Parathyroid adenoma (tissue), 2 donors: ENCODE measurements around the gene TMEM131L.

Experiments
- H2AFZ ChIP-seq: fragments of 300-600 bp; sonication (generic); one replicate; pipeline ENCODE4 v1.7.0; 2017; ENCODE audit warnings: antibody characterized with exemption, mild to moderate bottlenecking
- H3K27ac ChIP-seq: fragments of 300-600 bp; sonication (generic); one replicate; pipeline ENCODE4 v1.7.0; 2017
- H3K27me3 ChIP-seq: fragments of 300-600 bp; sonication (generic); one replicate; pipeline ENCODE4 v1.7.0; 2017; ENCODE audit warnings: low read length; ENCODE audit not compliant: control insufficient read depth, insufficient read depth
- H3K36me3 ChIP-seq: fragments of 300-600 bp; sonication (generic); one replicate; pipeline ENCODE4 v1.7.0; 2017; ENCODE audit warnings: low read length; ENCODE audit not compliant: control insufficient read depth, insufficient read depth
- H3K4me1 ChIP-seq: fragments of 300-600 bp; sonication (generic); one replicate; pipeline ENCODE4 v1.7.0; 2017; ENCODE audit warnings: control low read depth
- H3K4me2 ChIP-seq: fragments of 300-600 bp; sonication (generic); one replicate; pipeline ENCODE4 v1.7.0; 2017; ENCODE audit warnings: low read length
- H3K4me3 ChIP-seq: fragments of 300-600 bp; sonication (generic); one replicate; pipeline ENCODE4 v1.7.0; 2017; ENCODE audit warnings: low read depth, low read length
- H3K79me2 ChIP-seq: fragments of 300-600 bp; sonication (generic); one replicate; pipeline ENCODE4 v1.7.0; 2017; ENCODE audit warnings: control low read depth
- H3K9ac ChIP-seq: fragments of 300-600 bp; sonication (generic); one replicate; pipeline ENCODE4 v1.7.0; 2017; ENCODE audit warnings: mild to moderate bottlenecking
- H3K9me3 ChIP-seq: fragments of 300-600 bp; sonication (generic); one replicate; pipeline ENCODE4 v1.7.0; 2017; ENCODE audit warnings: low read length; ENCODE audit not compliant: control insufficient read depth
- CTCF ChIP-seq: fragments of 300-600 bp; sonication (generic); IDR thresholded peaks from one replicate; pipeline ENCODE4 v1.7.0; 2017; ENCODE audit warnings: antibody characterized with exemption, mild to moderate bottlenecking
- donor health status: primary hyperparathyroidism.

The TMEM131L gene

DNA sequence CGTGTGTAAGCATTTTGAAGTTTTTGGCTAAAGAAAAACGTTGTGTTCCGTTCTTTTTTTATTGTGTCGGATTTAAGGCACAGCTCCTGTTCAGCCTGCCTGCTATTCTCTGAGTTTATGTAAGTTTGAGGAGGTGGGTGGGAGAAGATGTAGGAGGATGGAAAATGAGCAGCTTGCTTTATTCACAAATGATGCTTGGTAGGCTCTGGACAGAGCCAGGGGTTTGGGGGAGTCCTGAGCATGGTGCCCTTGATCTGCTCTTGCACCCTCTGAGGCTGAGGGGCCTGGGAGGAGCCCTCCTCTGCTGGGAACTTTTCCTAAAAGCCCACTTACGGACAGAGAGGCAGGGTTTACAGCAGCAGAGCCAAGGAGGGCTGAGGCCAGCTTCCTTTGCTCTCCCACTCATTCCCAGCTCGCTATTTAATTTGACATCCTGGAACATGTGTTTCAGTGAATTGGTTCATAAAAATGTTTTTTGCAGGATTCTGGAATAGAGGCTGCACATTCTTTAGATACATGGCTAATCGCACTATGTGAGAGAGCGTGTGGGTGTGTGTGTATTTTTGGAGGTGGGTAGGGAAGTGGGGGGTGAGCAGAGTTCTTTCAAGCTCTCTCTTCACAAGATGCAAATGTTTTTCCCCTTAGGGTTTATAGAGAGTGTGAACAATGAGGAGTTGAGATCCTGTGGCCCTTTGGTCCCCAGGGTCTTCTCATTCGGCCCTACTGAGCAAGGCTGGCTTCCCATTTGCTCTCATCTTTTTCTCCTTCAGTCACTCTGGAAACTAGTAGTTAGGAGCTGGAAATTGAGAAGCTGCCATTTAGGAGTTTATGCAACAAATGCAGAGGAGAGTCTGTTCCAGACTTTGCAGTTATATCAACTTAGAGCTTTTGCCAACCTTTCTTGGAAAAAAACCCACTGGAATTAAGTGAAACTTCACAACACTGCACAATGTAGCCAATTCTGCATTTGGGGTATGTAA, 32.1 kb downstream of the TMEM131L start:
- H3K36me3 ChIP-seq, result no peaks in the 10 kb centered on the region
- no peaks in the 10 kb centered on the region for H3K9me3 ChIP-seq
- H3K4me3 ChIP-seq, result no peak overlapping the region
- H3K27ac ChIP-seq, result no peak overlapping the region
- no peak overlapping the region for H3K4me2 ChIP-seq
- H3K4me1 ChIP-seq, result no peaks in the 10 kb centered on the region
- H3K79me2 ChIP-seq, result no peaks in the 10 kb centered on the region
- no peak overlapping the region for H3K9ac ChIP-seq
- TF ChIP-seq CTCF, result no peak
- H2AFZ ChIP-seq, result no peak overlapping the region
- H3K27me3 ChIP-seq, result no peaks in the 10 kb centered on the region

GRCh38 chr4:153499005-153499404, 32.8 kb downstream of the TMEM131L start:
- no peaks in the 10 kb centered on the region for H3K4me1 ChIP-seq
- no peaks in the 10 kb centered on the region for H3K79me2 ChIP-seq
- H2AFZ ChIP-seq, result no peak overlapping the region
- H3K9ac ChIP-seq, result no peak overlapping the region
- no peaks in the 10 kb centered on the region for H3K36me3 ChIP-seq
- H3K27ac ChIP-seq, result no peak overlapping the region
- no peaks in the 10 kb centered on the region for H3K27me3 ChIP-seq
- H3K4me2 ChIP-seq, result no peak overlapping the region
- no peaks in the 10 kb centered on the region for H3K9me3 ChIP-seq
- H3K4me3 ChIP-seq, result no peak overlapping the region
- TF ChIP-seq CTCF, result no peak

- Histone ChIP-seq H3K36me3 (no peaks in the 10 kb centered on the region), H2AFZ (no peak overlapping the region), H3K4me1 (no peaks in the 10 kb centered on the region), H3K4me3 (no peak overlapping the region), H3K4me2 (no peak overlapping the region), H3K9me3 (no peaks in the 10 kb centered on the region), H3K27me3 (no peaks in the 10 kb centered on the region), H3K9ac (no peak overlapping the region), H3K27ac (no peak overlapping the region), H3K79me2 (no peaks in the 10 kb centered on the region)
- no peak for TF ChIP-seq CTCF
Observed at GRCh38 chr4:153501578-153501977, 35.4 kb downstream of the TMEM131L start.

GRCh38 chr4:153502584-153502983, 36.4 kb downstream of the TMEM131L start:
- no peaks in the 10 kb centered on the region for H3K36me3 ChIP-seq
- H3K4me3 ChIP-seq, result no peak overlapping the region
- no peak overlapping the region for H3K9ac ChIP-seq
- TF ChIP-seq CTCF, result no peak
- H3K27ac ChIP-seq, result no peak overlapping the region
- no peak overlapping the region for H2AFZ ChIP-seq
- H3K4me1 ChIP-seq, result no peaks in the 10 kb centered on the region
- H3K79me2 ChIP-seq, result no peaks in the 10 kb centered on the region
- H3K27me3 ChIP-seq, result no peaks in the 10 kb centered on the region
- no peak overlapping the region for H3K4me2 ChIP-seq
- no peaks in the 10 kb centered on the region for H3K9me3 ChIP-seq
